Gastrocnemius medialis (tissue), 4 donors: ENCODE data around the gene GCC2.

Source experiments
- CTCF ChIP-seq, 5 experiments: fragments of 450-650 bp in 3 of 5; fragments of 200-600 bp in 2 of 5; sonication (generic) in 2 of 5; IDR thresholded peaks in 4 of 5; conservative IDR thresholded peaks in 1 of 5; 1 replicate in 4 of 5; 2 replicates in 1 of 5; pipeline ENCODE4 v1.5.1; 2016 to 2019; ENCODE audit warnings: antibody characterized with exemption in 5 of 5, mild to moderate bottlenecking in 3 of 5, moderate library complexity in 3 of 5
- POLR2A ChIP-seq, 2 donors: fragments of 450-650 bp; IDR thresholded peaks; one replicate each; pipeline ENCODE4 v1.6.1; 2017; ENCODE audit warnings: antibody characterized with exemption in 2 of 2, mild to moderate bottlenecking in 2 of 2, moderate library complexity in 2 of 2

- TF ChIP-seq CTCF (IDR thresholded peaks at IDR 0.05 in 4 of 5, conservative IDR thresholded peaks at IDR 0.05 in 1 of 5), result no peak
- no peak for TF ChIP-seq POLR2A (IDR thresholded peaks at IDR 0.05)
Measured at GRCh38 chr2:108444941-108445840, 3.8 kb upstream of the GCC2 start.
